BJ (cell line): ENCODE results near the gene HTRA3. TPM values are rescaled to one million over a fixed set of nuclear protein-coding genes. Genes with fewer than 3 reads are reported as not detected.

Experiments used
- CTCF ChIA-PET: fragments of 350-600 bp; formaldehyde crosslinking; extraction: SDS; loops from one replicate; lab custom pipeline; 2021; ENCODE audit warnings: antibody characterized with exemption, inconsistent platforms; lab: Yijun Ruan, JAX
- POLR2A ChIA-PET: fragments of 300-600 bp; sonication (Branson Sonifier 250); formaldehyde crosslinking; extraction: SDS; loops from one replicate; lab custom pipeline; 2021; ENCODE audit warnings: antibody characterized with exemption; lab: Charles Lee
- DNase-seq: peaks from one replicate; pipeline ENCODE4 v3.0.0-alpha.2; 2011; ENCODE audit warnings: low read depth
- H3K27me3 ChIP-seq: 2 replicates; pipeline ENCODE4 v1.6.0; 2011; ENCODE audit warnings: low read length; ENCODE audit not compliant: control insufficient read depth, insufficient read depth
- H3K36me3 ChIP-seq: 2 replicates; pipeline ENCODE4 v1.5.1; 2011; ENCODE audit warnings: low read length; ENCODE audit not compliant: control insufficient read depth, insufficient read depth
- H3K4me3 ChIP-seq: 2 replicates; pipeline ENCODE4 v1.5.1; 2011; ENCODE audit warnings: low read depth, mild to moderate bottlenecking, control low read depth, low read length
- polyA plus RNA-seq: library from polyadenylated mRNA; depleted of rRNA; stranded (reverse); fragments of >200 nt; gene quantifications from 2 replicates; pipeline ENCODE4 v1.2.3, GENCODE V29; 2011
- TF ChIP-seq, protein P1 (sequence below): IDR thresholded peaks from 2 replicates; pipeline ENCODE4 v1.5.1; 2011; ENCODE audit warnings: low read depth, mild to moderate bottlenecking, control low read depth, inconsistent platforms, low read length, moderate library complexity; ENCODE audit not compliant: insufficient read depth

The HTRA3 gene
- polyA plus RNA-seq, 1 experiment, result 5.7 TPM

DNA sequence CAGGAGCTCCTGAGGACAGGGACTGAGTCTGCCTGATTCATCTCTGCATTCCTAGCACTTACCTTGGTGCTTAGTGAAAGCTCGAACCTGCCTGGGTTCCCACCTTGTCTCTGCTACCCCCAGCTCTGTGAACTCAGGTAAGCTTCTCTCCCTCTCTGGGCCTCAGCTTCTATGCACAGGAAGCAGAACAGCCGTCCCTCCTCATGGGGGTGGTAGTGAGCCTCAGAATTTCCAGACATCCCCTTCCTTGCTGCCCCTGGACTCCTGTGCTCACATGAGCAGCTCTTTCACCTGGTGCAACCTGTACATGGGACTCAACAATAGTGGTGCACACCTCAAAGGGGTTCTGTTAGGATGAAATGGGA lies 50.8 kb downstream of the HTRA3 start:
- POLR2A ChIA-PET, result no interaction called here
- CTCF ChIA-PET, result interaction anchor here (0.6 to 1.7 kb wide), 3 partner anchors 74 to 100 kb away, joined by 4 to 7 read pairs (median 4); no protein-coding TSS in a partner anchor
- H3K36me3 ChIP-seq, result no peaks in the 10 kb centered on the region
- H3K4me3 ChIP-seq, result no peak overlapping the region
- DNase-seq, result no peak
- H3K27me3 ChIP-seq, result no peaks in the 10 kb centered on the region
- TF ChIP-seq, protein P1, sequence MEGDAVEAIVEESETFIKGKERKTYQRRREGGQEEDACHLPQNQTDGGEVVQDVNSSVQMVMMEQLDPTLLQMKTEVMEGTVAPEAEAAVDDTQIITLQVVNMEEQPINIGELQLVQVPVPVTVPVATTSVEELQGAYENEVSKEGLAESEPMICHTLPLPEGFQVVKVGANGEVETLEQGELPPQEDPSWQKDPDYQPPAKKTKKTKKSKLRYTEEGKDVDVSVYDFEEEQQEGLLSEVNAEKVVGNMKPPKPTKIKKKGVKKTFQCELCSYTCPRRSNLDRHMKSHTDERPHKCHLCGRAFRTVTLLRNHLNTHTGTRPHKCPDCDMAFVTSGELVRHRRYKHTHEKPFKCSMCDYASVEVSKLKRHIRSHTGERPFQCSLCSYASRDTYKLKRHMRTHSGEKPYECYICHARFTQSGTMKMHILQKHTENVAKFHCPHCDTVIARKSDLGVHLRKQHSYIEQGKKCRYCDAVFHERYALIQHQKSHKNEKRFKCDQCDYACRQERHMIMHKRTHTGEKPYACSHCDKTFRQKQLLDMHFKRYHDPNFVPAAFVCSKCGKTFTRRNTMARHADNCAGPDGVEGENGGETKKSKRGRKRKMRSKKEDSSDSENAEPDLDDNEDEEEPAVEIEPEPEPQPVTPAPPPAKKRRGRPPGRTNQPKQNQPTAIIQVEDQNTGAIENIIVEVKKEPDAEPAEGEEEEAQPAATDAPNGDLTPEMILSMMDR, result 0 out of 2 replicates have a peak, but pooled peaks have one; percentile 2

DNA sequence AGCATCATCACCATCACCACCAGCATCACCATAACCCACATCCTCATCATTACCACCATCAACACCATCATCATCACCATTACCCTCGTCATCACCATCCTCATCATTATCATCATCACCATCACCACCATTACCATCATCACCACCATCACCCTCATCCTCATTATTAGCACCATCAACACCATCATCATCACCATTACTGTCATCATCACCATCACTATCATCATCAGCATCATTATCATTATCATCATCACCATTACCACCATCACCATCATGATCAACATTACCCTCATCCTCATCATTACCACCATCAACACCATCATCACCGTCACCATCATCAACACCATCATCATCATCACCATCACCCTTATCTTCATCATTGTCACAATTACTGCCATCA lies 51.7 kb downstream of the HTRA3 start:
- TF ChIP-seq, protein P1, result no peak
- Histone ChIP-seq H3K36me3 (no peaks in the 10 kb centered on the region), H3K4me3 (no peak overlapping the region), H3K27me3 (no peaks in the 10 kb centered on the region)
- ChIA-PET CTCF (no interaction called here), POLR2A (no interaction called here)
- DNase-seq, result no peak

DNA sequence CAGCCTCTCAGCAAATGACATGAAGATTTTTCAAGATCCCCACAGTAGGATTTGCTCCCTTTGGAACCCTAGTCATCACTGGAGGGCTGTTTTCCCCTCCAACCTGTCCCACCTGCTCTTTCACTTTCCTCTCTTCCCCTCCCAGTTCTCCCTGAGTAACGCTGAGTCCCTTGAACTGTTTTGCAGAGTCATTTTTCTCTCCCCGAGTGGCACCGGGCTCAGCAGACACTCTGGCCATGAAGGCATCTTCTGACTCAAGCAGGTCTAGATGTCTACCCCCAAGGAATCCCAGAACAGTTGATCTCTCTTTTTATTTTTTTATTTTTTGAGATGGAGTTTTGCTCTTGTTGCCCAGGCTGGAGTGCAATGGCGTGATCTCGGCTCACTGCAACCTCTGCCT lies 52.2 kb downstream of the HTRA3 start:
- POLR2A ChIA-PET, result no interaction called here
- Histone ChIP-seq H3K36me3 (no peaks in the 10 kb centered on the region), H3K4me3 (no peak overlapping the region), H3K27me3 (no peaks in the 10 kb centered on the region)
- TF ChIP-seq, protein P1, result no peak
- CTCF ChIA-PET, result no interaction called here
- no peak for DNase-seq

DNA sequence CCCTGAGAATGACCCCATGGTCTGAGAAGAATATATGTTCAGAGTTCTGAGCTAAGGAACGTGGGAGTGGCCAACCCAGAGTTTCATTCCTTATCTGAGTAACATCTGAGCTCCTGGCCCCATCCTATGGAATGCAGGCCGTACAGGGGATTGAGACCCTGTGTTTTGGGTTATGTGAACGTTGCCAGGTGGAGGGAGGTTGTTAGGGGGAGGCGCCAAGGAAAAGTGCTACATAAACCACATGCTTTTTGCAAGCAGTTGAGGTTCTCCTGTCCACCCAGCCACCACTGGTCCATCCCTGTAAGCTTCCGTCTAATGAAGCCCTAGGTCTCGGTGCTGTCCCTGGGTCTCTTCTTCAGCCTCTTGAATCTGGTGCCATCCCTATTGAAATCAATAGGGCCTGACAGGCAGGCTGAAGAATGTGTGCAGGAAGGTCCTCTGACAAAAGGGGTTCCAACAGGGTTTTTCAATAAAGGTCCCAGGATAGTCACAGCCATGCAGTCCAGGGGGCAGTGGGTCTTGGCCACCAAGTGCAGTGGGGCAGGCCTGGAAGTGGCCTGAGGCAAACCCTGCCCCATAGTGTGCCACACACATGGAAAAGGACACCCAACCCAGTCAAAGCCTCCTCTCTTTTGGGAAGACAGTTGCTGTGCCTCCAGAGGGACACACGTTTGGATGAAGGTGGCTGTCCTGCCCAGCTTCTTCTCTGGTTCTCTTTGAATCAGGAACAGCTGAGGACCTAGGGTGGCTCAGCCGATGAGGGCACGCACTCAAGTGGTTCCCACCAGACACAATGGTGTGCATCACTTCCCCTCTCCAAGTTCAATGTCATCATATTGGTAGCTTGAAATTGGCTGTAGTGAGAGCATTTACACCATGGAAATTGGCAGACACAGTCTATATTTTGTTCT lies 53.5 kb downstream of the HTRA3 start:
- Histone ChIP-seq H3K36me3 (no peaks in the 10 kb centered on the region), H3K4me3 (no peak overlapping the region), H3K27me3 (no peaks in the 10 kb centered on the region)
- DNase-seq, result no peak
- TF ChIP-seq, protein P1, result no peak
- ChIA-PET CTCF (no interaction called here), POLR2A (no interaction called here)

DNA sequence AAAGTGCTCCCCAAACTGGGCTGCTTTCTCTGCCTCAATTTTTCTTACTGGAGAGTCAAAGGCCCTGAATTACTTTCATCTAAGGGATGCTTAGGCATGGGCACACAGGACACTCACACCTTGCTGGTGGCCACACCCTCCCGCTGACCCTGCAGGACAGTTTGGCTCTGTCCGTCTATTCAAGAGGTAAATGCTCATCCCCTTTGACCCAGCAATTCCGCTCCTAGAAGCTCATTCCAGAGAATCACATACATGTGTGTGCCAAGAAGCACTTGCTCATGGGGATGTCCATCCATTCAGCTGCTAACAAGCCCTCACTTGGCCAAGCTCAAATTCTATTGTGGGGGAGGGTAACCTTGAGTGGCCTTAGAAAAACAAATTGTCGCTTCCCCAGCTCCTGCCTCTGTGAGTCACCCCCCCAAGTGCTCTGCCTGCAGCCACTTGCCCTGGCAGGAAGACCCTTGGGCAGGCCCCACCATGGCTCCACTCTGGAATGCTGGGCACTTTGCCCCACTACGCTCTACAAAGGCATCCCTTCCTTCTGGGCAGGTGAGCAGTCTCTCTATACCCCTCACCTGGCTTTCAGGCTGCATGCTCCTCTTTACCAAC lies 54.5 kb downstream of the HTRA3 start:
- TF ChIP-seq, protein P1, result no peak
- Histone ChIP-seq H3K36me3 (no peaks in the 10 kb centered on the region), H3K4me3 (no peak overlapping the region), H3K27me3 (no peaks in the 10 kb centered on the region; the same call in 1 of the 2 replicates)
- DNase-seq, result no peak
- CTCF ChIA-PET, result no interaction called here
- POLR2A ChIA-PET, result no interaction called here
